CD4-positive, alpha-beta T cell treated with Interferon alpha-2 for 1 hour (primary cell): ENCODE measurements around the gene DCLK3.

Source experiments
- DNase-seq, 2 donors: peaks; one replicate each; pipeline ENCODE4 v3.0.0-alpha.2; 2020 to 2022

Gene DCLK3

DNA sequence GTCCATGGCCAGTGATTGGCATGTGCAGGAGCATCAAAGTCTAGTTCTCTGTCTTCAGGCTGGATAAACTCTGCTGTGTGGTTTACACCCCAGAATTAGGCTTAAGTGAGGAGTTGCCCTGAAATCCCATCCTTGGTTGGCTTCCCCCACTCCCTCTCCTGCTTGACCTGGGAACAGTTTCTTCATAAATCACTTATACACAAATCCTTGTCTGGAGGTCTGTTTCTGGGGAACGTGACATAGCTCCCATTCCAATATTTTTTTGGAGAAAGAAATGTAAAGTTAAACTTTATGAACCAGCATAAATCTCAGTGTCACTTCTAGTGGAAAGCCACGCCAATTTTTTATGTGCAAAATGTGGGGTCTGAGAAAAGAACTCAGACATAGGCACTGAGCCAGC lies 98.2 kb downstream of the DCLK3 start:
- DNase-seq = no peak

DNA sequence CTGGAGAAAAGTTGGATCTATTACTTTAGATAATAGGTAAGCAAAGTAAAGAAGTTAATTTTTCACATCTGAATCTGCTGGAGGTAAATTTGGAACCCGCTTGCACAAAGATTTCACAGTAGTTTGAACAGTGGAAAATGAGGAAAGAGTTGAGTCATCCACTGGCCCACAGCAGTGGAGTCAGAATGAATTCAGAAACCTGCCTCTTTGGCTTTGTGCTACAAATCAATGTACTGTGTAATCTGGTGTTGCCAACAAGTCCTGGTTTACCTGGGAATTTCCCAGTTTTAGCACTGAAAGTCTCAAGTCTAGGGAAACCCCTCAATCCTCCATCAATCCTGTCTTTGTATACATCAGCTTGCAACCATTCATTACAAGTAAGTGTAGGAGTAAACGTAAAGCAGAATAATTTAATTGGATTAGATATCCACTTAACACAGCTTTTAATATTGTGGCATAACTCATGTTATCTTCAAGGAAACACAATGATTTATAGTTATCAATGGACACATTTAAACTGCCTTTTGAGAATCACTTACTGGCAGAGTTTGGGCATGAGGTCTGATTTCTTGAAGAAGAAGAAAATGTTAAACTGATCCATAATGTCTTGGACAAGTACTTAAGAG lies 100.6 kb downstream of the DCLK3 start:
- DNase-seq = no peak

DNA sequence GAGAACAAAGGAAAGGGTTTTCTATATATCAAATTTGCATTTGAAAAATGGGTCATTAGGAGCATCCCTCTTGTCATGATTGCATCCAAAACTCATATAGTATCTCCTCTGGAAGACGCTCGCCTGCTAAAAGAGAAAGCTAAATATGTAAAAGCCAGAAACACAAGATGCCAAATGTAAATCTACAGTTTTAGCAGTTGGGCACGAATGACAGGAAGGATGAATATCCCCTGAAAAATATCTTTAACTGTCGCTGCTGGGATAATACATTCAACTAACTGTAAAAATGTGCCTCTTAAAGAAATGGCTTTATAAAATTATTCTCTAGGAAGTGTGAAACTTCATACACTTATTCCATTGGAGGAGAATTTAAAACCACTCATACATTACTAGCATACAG lies 101.7 kb downstream of the DCLK3 start:
- no peak for DNase-seq
